HG03103 (cell line): Measurements from ENCODE around the gene C17orf100.
"Not testable (repeated sequence)": the region's sequence is repeated elsewhere in the genome, so short reads cannot be mapped to it uniquely, and the experiment has no call there.

Source experiments
- ATAC-seq: cut with Tn5 transposase; IDR thresholded peaks from one replicate; pipeline ENCODE4 v1.9.1; 2021; ENCODE audit warnings: low read depth; ENCODE audit not compliant: unreplicated experiment

The C17orf100 gene

GRCh38 chr17:6640536-6641246 is 10.9 kb upstream of the C17orf100 start, which contains the start of the genes KIAA0753 and TXNDC17:
Gene KIAA0753, minus strand, starts transcription at chr17:6640711. Its CDS starts 5,608 bp downstream, at chr17:6635103.
Gene TXNDC17, plus strand, starts transcription at chr17:6641060. Its CDS starts 23 bp downstream, at chr17:6641083.
- ATAC-seq, result peak; percentile 73

- no peak for ATAC-seq
Observed at GRCh38 chr17:6641247-6641863, 10.2 kb upstream of the C17orf100 start.

DNA sequence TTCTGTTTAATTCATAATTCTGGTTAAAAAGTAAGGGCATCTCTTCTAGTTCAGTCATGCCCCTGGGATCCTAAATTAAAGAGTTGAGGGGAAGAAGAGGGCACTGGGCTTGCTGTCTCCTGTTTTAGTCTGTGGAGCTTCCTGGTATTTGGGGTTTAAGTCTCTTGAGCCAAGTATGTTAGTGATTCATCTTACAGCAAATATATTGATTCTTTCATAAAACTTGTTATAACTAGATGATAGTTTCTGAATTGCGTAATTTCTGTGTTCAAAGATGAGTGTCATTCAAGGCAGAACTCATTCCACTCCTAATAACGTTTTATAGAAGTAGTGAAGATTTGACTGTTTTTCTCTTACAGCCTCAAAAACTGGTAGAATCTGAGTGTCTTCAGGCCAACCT is 9.0 kb upstream of the C17orf100 start:
- no peak for ATAC-seq

GRCh38 chr17:6643451-6644125 is 8.0 kb upstream of the C17orf100 start:
- no peak for ATAC-seq

DNA sequence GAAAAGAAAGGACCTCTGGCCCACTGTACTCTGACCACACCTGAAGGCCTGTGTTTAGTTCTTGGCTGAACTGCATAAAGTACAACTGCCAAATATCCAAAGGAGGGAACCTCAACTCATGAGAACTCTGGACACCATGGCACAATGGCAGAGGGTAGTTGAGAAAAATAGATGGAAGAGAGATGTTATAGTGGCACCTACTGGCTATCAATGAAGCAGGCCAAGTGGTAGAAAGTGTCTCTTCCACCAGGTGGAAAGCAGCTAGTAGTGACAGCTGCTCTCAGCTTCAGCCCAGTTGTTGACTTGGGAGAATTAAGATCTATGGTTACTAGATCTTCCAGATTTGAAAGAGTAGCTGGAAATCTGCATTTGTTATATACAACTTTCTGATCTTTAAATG is 3.4 kb upstream of the C17orf100 start:
- no peak for ATAC-seq

GRCh38 chr17:6651919-6652452 is 424 bp downstream of the C17orf100 start:
- no peak for ATAC-seq

- ATAC-seq, result no peak
Observed at GRCh38 chr17:6654841-6655731, 3.5 kb downstream of the C17orf100 start.

GRCh38 chr17:6655732-6656361 is 4.3 kb downstream of the C17orf100 start:
- ATAC-seq, result not testable (repeated sequence)

- ATAC-seq, result not testable (repeated sequence)
Observed at GRCh38 chr17:6656797-6657632, 5.5 kb downstream of the C17orf100 start.

DNA sequence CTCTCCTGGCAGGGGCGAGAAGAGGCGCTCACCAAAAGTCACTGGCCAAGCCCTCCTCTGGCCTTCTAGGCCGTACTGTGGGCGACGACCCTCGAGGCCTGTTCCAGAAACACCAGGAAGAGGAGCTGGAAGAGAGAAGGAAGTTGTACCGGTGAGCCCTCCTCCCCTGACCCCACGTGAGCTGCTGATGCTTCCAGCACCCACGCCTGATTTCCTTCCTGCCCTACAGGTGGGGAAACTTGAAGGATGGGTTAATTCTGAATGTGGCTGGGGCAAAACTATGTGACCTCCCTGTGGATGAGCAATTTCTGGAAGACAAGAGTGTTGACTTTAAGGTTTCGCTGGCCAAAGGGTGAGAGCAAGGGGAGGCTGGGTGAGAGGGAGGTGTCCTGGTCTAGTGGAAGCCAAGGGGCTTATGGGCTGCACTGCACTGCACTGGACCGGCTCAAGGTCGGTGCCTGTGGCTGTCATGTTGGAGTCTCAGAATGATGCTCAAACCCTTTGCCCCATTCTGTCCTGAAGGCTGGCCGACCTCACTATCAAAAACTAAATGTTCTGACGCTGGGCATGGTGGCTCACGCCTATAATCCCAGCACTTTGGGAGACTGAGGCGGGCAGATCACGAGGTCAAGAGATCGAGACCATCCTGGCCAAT is 6.2 kb downstream of the C17orf100 start:
- ATAC-seq, result no peak

- not testable (repeated sequence) for ATAC-seq
Observed at GRCh38 chr17:6658411-6658810, 6.8 kb downstream of the C17orf100 start.

DNA sequence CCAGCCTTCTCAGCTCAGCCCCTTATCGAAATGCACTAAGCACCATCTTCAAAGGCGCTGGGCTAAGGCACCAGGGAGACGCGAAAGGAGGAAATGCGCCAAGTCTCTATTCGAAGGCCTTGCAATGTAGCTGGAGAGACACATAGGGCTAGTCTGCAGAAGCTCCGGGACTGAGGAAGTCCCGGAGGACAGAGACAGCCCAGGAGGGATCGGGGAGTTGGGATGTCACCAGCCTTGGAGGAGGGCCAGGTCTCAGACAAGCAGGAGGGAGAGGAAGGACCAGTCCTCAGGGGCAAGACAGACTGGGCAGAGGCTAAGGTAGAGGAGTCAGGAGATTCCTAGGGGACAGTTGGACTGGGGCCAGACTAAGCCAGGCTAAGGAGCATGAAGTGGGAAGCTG is 8.5 kb downstream of the C17orf100 start:
- no peak for ATAC-seq

GRCh38 chr17:6660805-6661463 is 9.4 kb downstream of the C17orf100 start:
- ATAC-seq, result peak; percentile 63

GRCh38 chr17:6661464-6661848 is 9.9 kb downstream of the C17orf100 start:
- ATAC-seq, result no peak

DNA sequence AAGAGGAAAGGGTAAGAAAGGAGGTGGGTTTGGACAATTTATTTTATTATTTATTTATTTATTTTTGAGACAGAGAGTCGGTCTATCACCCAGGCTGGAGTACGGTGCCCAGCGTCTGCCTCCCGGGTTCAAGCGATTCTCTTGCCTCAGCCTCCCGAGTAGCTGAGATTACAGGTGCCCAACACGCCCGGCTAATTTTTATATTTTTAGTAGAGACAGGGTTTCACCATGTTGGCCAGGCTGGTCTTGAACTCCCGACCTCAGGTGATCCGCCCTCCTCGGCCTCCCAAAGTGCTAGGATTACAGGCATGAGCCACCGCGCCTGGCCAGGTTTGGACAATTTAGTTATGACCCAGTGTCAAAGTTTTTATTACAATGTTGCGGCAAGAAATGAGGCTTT is 11.6 kb downstream of the C17orf100 start:
- not testable (repeated sequence) for ATAC-seq

DNA sequence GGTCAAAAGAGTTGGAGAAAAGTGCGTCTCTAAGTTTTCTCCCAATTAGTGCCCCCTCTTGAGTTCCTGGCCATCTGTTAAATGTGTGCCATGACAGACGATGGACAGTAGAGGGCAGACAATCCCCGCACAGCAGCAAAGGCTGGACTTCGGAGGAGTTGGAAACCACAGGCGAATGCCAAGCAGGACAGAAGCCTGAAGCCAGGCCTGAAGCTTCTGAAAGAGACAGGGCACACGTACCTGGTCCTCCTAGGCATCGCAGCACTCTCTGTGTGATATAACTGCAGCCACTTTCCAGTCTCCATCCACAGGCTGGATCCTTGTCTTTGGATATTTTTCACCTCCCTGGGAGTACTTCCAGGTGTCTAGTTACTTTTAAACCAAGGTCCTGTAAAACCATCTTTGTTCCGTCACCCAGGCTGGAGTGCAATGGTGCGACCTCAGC is 14.5 kb downstream of the C17orf100 start:
- ATAC-seq, result no peak

- ATAC-seq, result no peak
Observed at GRCh38 chr17:6666557-6666956, 15.0 kb downstream of the C17orf100 start.

- ATAC-seq, result no peak
Observed at GRCh38 chr17:6667516-6667915, 16.0 kb downstream of the C17orf100 start.
